GM21381 (cell line): ENCODE data around the gene CNIH3.
"Not testable (repeated sequence)": the region's sequence is repeated elsewhere in the genome, so short reads cannot be mapped to it uniquely, and the experiment has no call there.

Experiments used
- ATAC-seq: cut with Tn5 transposase; IDR thresholded peaks from one replicate; pipeline ENCODE4 v1.9.1; 2021; ENCODE audit warnings: mild to moderate bottlenecking, moderate library complexity; ENCODE audit not compliant: unreplicated experiment

The CNIH3 gene

GRCh38 chr1:224684979-224685425, 68.9 kb downstream of the CNIH3 start:
- ATAC-seq, result no peak

- ATAC-seq, result not testable (repeated sequence)
These were observed 70.0 kb downstream of the CNIH3 start for GRCh38 chr1:224686140-224686539.

GRCh38 chr1:224687465-224687864, 71.3 kb downstream of the CNIH3 start:
- ATAC-seq, result no peak

GRCh38 chr1:224689374-224689773, 73.3 kb downstream of the CNIH3 start:
- ATAC-seq, result no peak

- no peak for ATAC-seq
These were observed 74.5 kb downstream of the CNIH3 start for GRCh38 chr1:224690576-224690975.

GRCh38 chr1:224691148-224691925, 75.2 kb downstream of the CNIH3 start:
- ATAC-seq, result no peak

GRCh38 chr1:224694969-224695368, 78.9 kb downstream of the CNIH3 start:
- ATAC-seq, result no peak

GRCh38 chr1:224696021-224696420, 79.9 kb downstream of the CNIH3 start:
- no peak for ATAC-seq

- no peak for ATAC-seq
These were observed 81.0 kb downstream of the CNIH3 start for GRCh38 chr1:224696891-224697765.

GRCh38 chr1:224698015-224698451, 81.9 kb downstream of the CNIH3 start:
- ATAC-seq, result no peak

- ATAC-seq, result no peak
These were observed 84.9 kb downstream of the CNIH3 start for GRCh38 chr1:224700918-224701531.

- ATAC-seq, result no peak
These were observed 87.6 kb downstream of the CNIH3 start for GRCh38 chr1:224703702-224704101.

GRCh38 chr1:224704107-224704735, 88.1 kb downstream of the CNIH3 start:
- no peak for ATAC-seq

GRCh38 chr1:224705578-224705977, 89.5 kb downstream of the CNIH3 start:
- ATAC-seq, result no peak

- no peak for ATAC-seq
These were observed 92.0 kb downstream of the CNIH3 start for GRCh38 chr1:224707843-224708725.

GRCh38 chr1:224710196-224710595, 94.1 kb downstream of the CNIH3 start:
- no peak for ATAC-seq

- not testable (repeated sequence) for ATAC-seq
These were observed 95.2 kb downstream of the CNIH3 start for GRCh38 chr1:224711231-224711756.

- no peak for ATAC-seq
These were observed 95.8 kb downstream of the CNIH3 start for GRCh38 chr1:224711876-224712275.

GRCh38 chr1:224713228-224713627, 97.1 kb downstream of the CNIH3 start:
- no peak for ATAC-seq

- no peak for ATAC-seq
These were observed 98.4 kb downstream of the CNIH3 start for GRCh38 chr1:224714553-224714952.
